K562 (cell line): ENCODE measurements around the gene PRICKLE3. TPM values are rescaled to one million over a fixed set of nuclear protein-coding genes. Genes with fewer than 3 reads are reported as not detected.
A peak's percentile ranks its signal among the peaks of the same experiment; 100 is the strongest.

Source experiments
- GABPB1 ChIP-seq: sonication (generic); formaldehyde crosslinking; IDR thresholded peaks from 2 replicates; pipeline ENCODE4 v1.8.0; 2022; ENCODE audit warnings: mild to moderate bottlenecking, missing genetic modification reagents
- JUNB ChIP-seq: fragments of 450-650 bp; formaldehyde crosslinking; conservative IDR thresholded peaks from 2 replicates; pipeline ENCODE4 v1.4.0; 2020; ENCODE audit warnings: mild to moderate bottlenecking
- MAFG ChIP-seq: fragments of 450-650 bp; conservative IDR thresholded peaks from 2 replicates; pipeline ENCODE4 v1.6.1; 2016; ENCODE audit warnings: missing genetic modification characterization, missing compliant biosample characterization
- MBD2 ChIP-seq: sonication (generic); IDR thresholded peaks from 2 replicates; pipeline ENCODE4 v1.6.1; 2016; ENCODE audit warnings: low read depth, borderline replicate concordance
- NFXL1 ChIP-seq: fragments of 450-650 bp; formaldehyde crosslinking; IDR thresholded peaks from 2 replicates; pipeline ENCODE4 v1.4.0; 2021; ENCODE audit warnings: mild to moderate bottlenecking
- NR2C2 ChIP-seq, 2 experiments: fragments of 200-800 bp in 1 of 2; sonication (Bioruptor generic) in 1 of 2; sonication (generic) in 1 of 2; formaldehyde crosslinking in 1 of 2; IDR thresholded peaks; 2 replicates each; pipeline versions ENCODE4 v1.6.1 to v1.8.0; 2016 to 2022; ENCODE audit warnings: mild to moderate bottlenecking in 1 of 2, missing compliant biosample characterization in 1 of 2, missing genetic modification characterization in 1 of 2, missing genetic modification reagents in 1 of 2
- SMC3 ChIP-seq: conservative IDR thresholded peaks from 2 replicates; pipeline ENCODE4 v1.6.1; 2011; ENCODE audit warnings: low read depth, low read length, improper control_type of control experiment; ENCODE audit not compliant: insufficient read depth
- TOE1 ChIP-seq, 2 experiments: fragments of 450-650 bp in 1 of 2; sonication (generic) in 1 of 2; formaldehyde crosslinking in 1 of 2; IDR thresholded peaks; 2 replicates each; pipeline versions ENCODE4 v1.7.1 to v1.8.0; 2016 to 2022; ENCODE audit warnings: borderline replicate concordance in 2 of 2, mild to moderate bottlenecking in 2 of 2, antibody characterized with exemption in 1 of 2, inconsistent platforms in 1 of 2, low read depth in 1 of 2, missing genetic modification reagents in 1 of 2, moderate library complexity in 1 of 2
- polyA plus RNA-seq, 8 experiments: library from polyadenylated mRNA; depleted of rRNA in 4 of 8; stranded (reverse) in 5 of 8; unstranded in 3 of 8; fragments of >200 nt; fragmentation: Nextera tagmentation in 2 of 8; fragmentation: Illumina TruSeq in 1 of 8; extraction: Ambion mirVana in 2 of 8; extraction: Trizol in 1 of 8; gene quantifications; 2 replicates each; pipeline versions ENCODE4 v1.2.1 to v1.2.3, GENCODE V29; 2011 to 2014; ENCODE audit warnings: inconsistent platforms in 1 of 8, missing spikeins in 1 of 8
- total RNA-seq, 7 experiments: library from RNA; depleted of rRNA in 6 of 7; stranded (reverse); fragments of >200 nt in 6 of 7; fragmentation: Illumina TruSeq in 2 of 7; extraction: Trizol in 2 of 7; gene quantifications; 2 replicates each; pipeline versions ENCODE4 v1.2.1 to v1.2.3, GENCODE V29; 2011 to 2021; ENCODE audit warnings: low replicate concordance in 1 of 7
- TF ChIP-seq, protein P1 (sequence below), 2 experiments: fragments of 450-650 bp in 1 of 2; sonication (generic) in 1 of 2; formaldehyde crosslinking in 1 of 2; IDR thresholded peaks; 2 replicates each; pipeline versions ENCODE4 v1.7.1 to v1.9.0; 2016 to 2022; ENCODE audit warnings: inconsistent platforms in 1 of 2, mild to moderate bottlenecking in 1 of 2, missing genetic modification reagents in 1 of 2
- TF ChIP-seq, protein P2 (sequence below), 2 experiments: IDR thresholded peaks in 1 of 2; conservative IDR thresholded peaks in 1 of 2; 2 replicates each; pipeline ENCODE4 v1.6.1; 2016; ENCODE audit warnings: low read depth in 2 of 2, mild to moderate bottlenecking in 1 of 2, missing compliant biosample characterization in 1 of 2, missing genetic modification characterization in 1 of 2, moderate library complexity in 1 of 2
- TF ChIP-seq, protein P3 (sequence below): fragments of 450-650 bp; IDR thresholded peaks from 2 replicates; pipeline ENCODE4 v1.6.1; 2014; ENCODE audit warnings: low read depth, mild to moderate bottlenecking, moderate library complexity, borderline replicate concordance

PRICKLE3 gene
- total and polyA plus RNA-seq, 9 of the 15 experiments (the other 6 are each of a cell fraction or from before 2014, with no cell fraction given): 1.1 to 44.3 (median 14.0) TPM

DNA sequence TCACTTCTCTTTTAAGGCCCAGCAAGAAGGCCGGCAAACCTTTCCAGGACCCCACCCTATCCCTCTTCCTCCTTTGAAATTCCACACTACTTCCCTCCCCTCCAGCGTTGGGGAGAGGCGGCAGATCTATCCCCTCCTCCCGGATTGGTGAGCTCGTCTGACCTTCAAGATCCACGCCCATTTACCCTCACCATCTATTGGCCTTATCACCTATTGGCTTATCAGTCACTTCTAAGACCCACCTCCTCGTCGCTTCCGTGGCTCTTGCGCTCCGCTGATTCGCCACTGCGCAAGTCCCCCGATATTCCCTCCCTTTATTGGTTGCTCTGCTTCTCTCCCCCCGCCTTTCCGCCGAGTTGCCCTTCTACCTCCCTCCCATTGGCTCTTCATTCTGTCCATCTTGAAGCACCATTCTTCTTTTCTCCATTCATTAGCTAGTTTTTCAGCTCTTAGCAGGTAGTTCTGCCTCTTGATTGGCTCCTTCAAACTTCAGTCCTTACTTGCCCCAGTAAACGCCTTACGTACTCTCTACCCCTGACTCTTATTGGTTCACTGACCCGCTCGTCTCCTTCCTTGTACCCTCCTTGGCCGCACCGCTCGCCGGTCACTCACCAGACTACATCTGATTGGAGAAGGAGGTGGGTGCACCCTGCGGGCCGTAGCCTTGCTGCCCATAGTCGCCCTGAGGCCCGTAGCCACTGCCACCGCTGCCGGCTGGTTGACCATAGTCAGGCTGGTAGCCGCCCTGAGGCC lies 4.8 kb upstream of the PRICKLE3 start (continued):
- no peak for TF ChIP-seq JUNB (CRISPR knock-in tag)
- TF ChIP-seq, protein P1, sequence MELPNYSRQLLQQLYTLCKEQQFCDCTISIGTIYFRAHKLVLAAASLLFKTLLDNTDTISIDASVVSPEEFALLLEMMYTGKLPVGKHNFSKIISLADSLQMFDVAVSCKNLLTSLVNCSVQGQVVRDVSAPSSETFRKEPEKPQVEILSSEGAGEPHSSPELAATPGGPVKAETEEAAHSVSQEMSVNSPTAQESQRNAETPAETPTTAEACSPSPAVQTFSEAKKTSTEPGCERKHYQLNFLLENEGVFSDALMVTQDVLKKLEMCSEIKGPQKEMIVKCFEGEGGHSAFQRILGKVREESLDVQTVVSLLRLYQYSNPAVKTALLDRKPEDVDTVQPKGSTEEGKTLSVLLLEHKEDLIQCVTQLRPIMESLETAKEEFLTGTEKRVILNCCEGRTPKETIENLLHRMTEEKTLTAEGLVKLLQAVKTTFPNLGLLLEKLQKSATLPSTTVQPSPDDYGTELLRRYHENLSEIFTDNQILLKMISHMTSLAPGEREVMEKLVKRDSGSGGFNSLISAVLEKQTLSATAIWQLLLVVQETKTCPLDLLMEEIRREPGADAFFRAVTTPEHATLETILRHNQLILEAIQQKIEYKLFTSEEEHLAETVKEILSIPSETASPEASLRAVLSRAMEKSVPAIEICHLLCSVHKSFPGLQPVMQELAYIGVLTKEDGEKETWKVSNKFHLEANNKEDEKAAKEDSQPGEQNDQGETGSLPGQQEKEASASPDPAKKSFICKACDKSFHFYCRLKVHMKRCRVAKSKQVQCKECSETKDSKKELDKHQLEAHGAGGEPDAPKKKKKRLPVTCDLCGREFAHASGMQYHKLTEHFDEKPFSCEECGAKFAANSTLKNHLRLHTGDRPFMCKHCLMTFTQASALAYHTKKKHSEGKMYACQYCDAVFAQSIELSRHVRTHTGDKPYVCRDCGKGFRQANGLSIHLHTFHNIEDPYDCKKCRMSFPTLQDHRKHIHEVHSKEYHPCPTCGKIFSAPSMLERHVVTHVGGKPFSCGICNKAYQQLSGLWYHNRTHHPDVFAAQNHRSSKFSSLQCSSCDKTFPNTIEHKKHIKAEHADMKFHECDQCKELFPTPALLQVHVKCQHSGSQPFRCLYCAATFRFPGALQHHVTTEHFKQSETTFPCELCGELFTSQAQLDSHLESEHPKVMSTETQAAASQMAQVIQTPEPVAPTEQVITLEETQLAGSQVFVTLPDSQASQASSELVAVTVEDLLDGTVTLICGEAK (IDR thresholded peaks at IDR 0.05): peak; percentile 89
- TF ChIP-seq, protein P1 (CRISPR knock-in tag; IDR thresholded peaks at IDR 0.05): no peak
- TF ChIP-seq NR2C2 (CRISPR knock-in tag; IDR thresholded peaks at IDR 0.05): no peak
- peak; percentile 89 for TF ChIP-seq NR2C2 (tag; IDR thresholded peaks at IDR 0.05)
- TF ChIP-seq, protein P2, sequence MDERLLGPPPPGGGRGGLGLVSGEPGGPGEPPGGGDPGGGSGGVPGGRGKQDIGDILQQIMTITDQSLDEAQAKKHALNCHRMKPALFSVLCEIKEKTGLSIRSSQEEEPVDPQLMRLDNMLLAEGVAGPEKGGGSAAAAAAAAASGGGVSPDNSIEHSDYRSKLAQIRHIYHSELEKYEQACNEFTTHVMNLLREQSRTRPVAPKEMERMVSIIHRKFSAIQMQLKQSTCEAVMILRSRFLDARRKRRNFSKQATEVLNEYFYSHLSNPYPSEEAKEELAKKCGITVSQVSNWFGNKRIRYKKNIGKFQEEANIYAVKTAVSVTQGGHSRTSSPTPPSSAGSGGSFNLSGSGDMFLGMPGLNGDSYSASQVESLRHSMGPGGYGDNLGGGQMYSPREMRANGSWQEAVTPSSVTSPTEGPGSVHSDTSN (CRISPR knock-in tag; IDR thresholded peaks at IDR 0.05; ENCODE audit: low read depth): peak; percentile 56
- TF ChIP-seq, protein P2 (tag; conservative IDR thresholded peaks at IDR 0.05; ENCODE audit: low read depth): peak; percentile 100
- no peak for TF ChIP-seq TOE1 (IDR thresholded peaks at IDR 0.05; ENCODE audit: borderline replicate concordance)
- no peak for TF ChIP-seq TOE1 (CRISPR knock-in tag; IDR thresholded peaks at IDR 0.05; ENCODE audit: borderline replicate concordance, low read depth)
- TF ChIP-seq, protein P3, sequence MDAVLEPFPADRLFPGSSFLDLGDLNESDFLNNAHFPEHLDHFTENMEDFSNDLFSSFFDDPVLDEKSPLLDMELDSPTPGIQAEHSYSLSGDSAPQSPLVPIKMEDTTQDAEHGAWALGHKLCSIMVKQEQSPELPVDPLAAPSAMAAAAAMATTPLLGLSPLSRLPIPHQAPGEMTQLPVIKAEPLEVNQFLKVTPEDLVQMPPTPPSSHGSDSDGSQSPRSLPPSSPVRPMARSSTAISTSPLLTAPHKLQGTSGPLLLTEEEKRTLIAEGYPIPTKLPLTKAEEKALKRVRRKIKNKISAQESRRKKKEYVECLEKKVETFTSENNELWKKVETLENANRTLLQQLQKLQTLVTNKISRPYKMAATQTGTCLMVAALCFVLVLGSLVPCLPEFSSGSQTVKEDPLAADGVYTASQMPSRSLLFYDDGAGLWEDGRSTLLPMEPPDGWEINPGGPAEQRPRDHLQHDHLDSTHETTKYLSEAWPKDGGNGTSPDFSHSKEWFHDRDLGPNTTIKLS: 0 out of 2 replicates have a peak, but pooled peaks have one; percentile 29
- no peak for TF ChIP-seq MAFG (tag)
- TF ChIP-seq SMC3: no peak
- TF ChIP-seq GABPB1: peak; percentile 68; the same call in 1 of the 2 replicates
- peak; percentile 99 for TF ChIP-seq MBD2
- no peak for TF ChIP-seq NFXL1 (CRISPR knock-in tag)
